ENCODE measurements around the gene LRMDA.

LRMDA gene

GRCh38 chr10:76172020-76172419 lies 740.6 kb downstream of the LRMDA start:
- DNase-seq (ENCODE audit: low read depth), result no peak

DNA sequence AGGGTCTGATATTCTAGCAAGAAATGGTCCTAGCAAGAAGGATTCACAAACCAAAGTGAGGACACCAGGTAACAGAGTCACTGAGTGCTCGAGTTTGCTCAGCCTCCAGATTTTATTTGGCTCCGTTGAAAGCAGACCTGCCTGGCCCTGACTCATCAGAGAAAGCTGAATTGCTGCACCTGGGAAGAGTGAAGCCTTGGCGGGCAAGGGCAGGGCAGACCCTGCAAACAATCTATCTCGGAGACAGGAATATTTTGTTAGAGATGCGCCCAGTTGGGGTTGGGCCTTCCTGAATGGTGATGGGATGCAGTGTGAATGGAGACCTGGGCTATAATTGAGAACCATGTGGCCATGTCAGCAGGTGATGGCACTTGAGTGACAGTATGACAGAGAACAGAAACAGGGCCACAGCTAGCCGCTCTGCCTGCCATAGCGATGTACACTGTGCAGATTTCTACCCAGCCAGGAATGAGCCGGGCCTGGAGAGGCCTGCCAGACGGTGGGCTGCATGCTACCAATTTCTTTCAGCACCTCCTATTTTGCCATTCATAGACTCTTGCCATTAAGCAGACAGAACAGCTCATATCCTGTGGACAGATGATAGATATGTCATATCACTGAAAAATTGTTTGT lies 744.2 kb downstream of the LRMDA start:
- no peak for DNase-seq (ENCODE audit: low read depth)

- no peak for DNase-seq (ENCODE audit: low read depth)
Measured at GRCh38 chr10:76176166-76176550, 744.7 kb downstream of the LRMDA start.

DNA sequence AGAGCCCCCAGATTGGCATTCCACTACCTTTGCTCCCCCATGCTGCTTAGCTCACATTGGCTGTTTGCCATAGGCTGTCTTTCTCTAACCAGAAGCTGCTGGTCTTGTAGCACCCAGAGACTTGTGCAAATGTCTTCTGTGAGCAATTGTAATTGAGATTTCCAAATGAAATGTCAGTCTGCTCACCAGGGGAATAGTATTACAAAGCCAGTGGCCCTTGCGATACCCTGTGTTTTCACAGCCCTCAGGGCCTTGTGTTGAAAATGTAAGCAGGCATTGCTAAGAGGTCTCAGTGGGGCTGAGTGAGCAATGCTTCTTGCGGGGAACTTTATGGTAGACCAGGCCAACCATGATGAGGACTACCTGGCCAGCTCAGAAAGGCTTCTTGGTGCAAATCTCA lies 746.5 kb downstream of the LRMDA start:
- no peak for DNase-seq (ENCODE audit: low read depth)

DNA sequence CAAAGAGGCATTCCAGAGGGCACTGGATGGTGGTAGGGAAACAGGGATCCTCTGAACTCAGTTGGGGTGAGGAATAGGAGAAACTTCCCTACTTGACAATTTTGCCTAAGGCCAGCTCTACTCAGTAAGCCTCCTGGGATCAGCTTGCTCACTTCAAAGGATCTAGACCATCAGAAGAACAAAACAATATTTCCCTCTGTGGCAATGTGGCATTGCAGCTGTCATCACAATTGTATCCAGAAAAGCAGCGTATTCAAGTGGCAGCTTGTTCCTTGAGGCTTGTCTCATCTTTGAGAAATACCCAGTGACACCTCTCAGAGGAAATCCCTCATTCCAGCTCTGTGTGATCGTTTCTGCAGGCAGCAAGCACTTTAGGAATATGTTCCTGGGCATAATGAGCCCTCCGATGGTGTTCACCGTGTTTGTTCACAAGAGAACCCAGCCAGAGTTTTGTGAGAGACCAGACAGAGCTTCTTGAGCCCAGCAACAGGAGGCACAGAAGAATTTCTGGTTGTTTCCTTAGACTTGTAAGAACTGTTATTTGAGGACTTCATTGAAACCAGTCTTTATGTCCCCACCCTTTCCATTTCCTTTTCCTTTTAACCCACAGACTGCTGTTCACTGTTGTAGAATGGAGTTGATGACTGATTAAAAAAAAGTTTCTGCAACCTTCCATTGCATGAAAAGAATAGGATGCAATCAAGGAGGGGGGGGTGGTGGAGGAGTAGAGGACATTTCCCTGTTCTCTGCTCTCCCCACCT lies 747.3 kb downstream of the LRMDA start:
- no peak for DNase-seq (ENCODE audit: low read depth)

DNA sequence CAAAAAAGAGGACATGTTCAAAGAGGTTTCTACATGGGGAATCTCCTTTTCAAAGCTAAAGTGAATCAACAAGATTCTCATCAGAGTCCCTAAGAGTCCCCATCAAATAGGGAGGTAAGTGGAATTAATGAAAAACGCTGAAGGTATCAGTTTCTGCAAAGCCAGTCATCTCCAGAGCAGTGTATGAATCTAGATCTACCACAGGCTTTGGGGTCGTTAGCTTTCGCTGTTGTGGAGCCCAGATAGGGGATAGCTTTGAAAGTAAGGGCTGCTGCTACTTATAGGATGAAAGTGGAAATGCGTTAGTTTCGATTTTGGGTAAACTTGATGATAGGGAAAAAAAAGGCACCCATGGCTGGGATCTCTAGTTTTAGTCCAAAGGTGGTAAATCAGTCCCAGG lies 748.4 kb downstream of the LRMDA start:
- no peak for DNase-seq (ENCODE audit: low read depth)

DNA sequence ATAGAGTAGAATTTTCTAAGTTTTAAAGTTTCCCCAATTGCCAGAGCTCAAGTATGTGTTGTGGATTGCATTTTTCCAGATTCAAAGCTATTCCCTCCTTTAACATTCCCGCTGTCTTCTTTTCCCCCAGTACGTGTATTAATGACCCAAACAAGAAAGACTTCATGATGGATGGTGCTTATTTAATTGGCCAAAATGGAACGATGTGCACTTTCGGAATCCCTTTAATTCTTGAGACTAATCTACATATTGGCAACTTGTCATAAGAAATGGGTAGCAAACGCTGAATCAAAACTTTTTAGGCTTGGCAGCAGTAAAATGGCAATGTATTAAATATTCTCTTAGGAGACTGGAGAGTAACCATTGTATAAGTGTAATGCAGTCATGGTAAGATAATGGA lies 753.2 kb downstream of the LRMDA start:
- no peak for DNase-seq (ENCODE audit: low read depth)

- DNase-seq (ENCODE audit: low read depth), result no peak
Measured at GRCh38 chr10:76185471-76186301, 754.3 kb downstream of the LRMDA start.

DNA sequence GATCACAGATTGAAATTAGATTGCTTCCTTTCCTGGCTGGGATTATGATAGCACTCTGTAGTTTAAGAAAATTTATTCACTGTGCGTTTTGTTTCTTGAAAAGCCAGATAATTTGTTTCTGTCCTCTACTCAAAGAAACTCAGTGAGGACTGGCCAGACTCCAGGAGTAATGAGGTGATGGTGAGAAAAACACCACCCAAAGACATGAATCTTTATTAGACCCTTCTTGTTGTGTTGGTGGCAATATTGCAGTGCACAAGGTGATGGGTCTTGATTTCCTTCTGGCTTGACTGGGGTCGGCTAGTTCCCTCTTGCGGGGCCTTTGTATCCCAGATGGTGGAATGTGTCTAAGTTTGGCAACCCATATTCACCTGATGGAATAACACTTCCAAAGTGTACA lies 756.8 kb downstream of the LRMDA start:
- DNase-seq (ENCODE audit: low read depth), result no peak

GRCh38 chr10:76190634-76191270 lies 759.3 kb downstream of the LRMDA start:
- DNase-seq (ENCODE audit: low read depth), result no peak

DNA sequence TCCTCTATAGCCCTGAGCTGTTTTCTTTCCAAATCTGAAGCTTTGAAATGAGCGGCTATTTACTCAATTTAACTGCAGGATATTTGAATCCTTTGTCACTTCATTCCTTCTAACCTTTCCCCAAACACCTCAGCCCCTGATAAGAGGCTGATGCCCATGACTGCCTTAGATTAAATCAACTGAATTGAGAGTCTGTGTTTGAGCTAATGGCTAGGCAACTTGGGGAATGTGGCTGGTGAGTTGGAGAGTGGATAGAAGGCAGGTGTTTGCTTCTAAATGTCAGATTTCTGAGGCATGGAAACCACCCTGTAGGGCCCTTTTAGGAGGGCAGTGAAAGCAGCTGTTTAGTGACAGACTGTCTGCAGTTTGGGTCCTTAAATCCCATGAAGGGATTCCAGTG lies 759.9 kb downstream of the LRMDA start:
- DNase-seq (ENCODE audit: low read depth), result no peak

DNA sequence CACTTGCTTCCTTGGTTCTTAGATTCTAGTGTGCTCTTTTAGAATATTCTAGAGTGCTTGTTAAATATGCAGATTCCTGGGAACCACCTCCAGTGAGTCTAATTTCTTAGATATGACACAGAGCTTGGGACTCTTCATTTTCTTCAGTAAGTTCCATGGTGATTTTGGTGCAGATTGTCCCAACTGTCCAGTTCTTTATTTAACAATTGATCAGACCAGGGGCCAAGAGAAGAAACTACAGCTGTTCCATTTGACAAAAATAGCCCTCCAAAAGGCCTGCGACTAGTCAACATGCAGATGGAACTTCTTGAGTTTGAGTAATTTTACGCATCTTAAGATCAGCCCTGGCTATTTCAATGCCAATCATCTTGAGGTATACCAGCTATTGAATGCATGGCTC lies 760.7 kb downstream of the LRMDA start:
- no peak for DNase-seq (ENCODE audit: low read depth)

DNA sequence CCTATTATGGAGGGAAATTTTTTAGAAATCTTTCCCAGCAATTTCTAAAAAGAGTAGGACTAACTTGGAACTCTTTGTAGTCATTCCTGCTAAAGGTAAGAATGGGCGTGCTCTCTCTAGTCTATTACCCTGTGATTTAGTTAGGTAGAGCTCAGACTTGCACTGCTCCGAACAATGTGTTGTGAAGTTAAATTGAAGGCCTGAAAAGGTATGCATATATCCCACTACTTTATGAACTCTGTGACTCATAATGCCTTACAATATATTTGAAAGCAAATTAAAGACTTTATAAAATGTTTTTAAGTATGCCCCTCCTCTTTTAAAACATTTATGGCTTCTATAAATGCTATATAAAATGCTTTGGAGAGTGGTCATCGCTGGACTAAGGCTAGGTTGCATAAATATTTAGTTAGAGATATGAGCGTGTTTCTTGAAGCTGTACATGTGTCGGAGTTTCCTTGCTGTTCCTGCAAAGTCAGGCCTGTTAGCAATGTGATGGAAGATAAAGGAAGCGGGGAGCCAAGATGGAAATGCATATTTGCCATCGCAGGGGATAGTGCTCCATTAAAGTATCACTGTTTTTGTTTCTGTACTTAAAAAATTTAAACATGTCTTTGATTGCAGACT lies 761.4 kb downstream of the LRMDA start:
- no peak for DNase-seq (ENCODE audit: low read depth)

GRCh38 chr10:76195654-76196390 lies 764.4 kb downstream of the LRMDA start:
- no peak for DNase-seq (ENCODE audit: low read depth)

DNA sequence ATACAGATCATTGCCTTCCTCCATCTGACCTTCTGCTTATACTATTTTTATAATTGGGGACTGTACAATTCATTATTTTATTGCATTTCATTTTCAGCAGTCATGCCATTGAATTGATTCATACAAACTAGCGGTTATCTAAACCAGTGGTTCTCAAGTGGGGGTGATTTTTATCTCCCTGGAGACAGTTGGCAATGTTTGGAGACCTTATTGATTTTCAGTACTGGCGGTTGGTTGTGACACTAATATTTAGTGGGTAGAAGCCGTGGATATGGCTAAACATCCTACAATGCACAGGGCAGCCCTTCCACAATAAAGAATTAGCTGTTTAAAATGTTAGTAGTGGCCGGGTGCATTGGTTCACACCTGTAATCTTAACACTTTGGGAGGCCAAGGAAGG lies 765.9 kb downstream of the LRMDA start:
- DNase-seq (ENCODE audit: low read depth), result no peak

- DNase-seq (ENCODE audit: low read depth), result no peak
Measured at GRCh38 chr10:76198287-76199035, 767.0 kb downstream of the LRMDA start.

DNA sequence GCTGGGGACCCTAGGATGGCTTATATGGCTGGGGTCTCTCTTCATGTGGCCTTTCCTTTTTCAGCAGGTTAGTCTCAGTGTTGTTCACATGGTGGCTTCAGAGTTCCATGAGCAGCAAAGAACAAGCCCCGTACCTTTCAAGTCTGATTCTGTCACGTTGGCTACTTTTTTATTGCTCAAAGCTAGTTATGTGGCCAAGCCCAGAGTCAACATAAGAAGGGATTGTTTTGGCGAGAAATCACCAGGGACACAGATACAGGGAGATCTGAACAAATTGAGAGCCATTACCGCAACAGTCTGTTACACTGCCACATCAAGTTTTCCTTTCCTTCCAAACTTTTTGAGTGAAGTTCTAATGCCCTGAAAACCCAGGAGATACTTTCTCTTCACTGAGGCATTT lies 770.5 kb downstream of the LRMDA start:
- no peak for DNase-seq (ENCODE audit: low read depth)

DNA sequence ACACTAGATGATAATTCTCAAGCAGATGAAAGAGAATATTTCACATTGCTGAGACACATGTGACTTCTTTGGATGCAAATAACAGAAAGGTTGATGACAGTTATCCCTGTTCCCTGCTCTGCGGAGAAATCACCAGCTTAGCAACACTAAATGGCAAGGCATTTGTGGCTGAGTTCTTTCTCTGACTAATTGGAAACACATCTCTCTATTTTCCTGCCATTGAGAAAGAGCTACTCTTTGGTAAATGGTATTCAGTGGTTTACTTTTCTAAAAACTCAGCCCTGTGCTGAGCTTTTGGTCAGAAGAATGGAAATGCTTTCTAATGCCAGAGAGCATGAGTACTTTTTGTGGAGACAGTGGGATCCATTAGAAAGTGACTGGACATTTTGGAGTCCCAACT lies 771.4 kb downstream of the LRMDA start:
- DNase-seq (ENCODE audit: low read depth), result no peak

GRCh38 chr10:76205361-76205760 lies 773.9 kb downstream of the LRMDA start:
- DNase-seq (ENCODE audit: low read depth), result no peak

- no peak for DNase-seq (ENCODE audit: low read depth)
Measured at GRCh38 chr10:76206797-76207352, 775.5 kb downstream of the LRMDA start.

Measured in activated T-cell treated with anti-CD3 and anti-CD28 coated beads for 24 hours (primary cell).